HG02610 (cell line): ENCODE measurements around the gene EML6.
A peak's percentile ranks its signal among the peaks of the same experiment; 100 is the strongest.

Experiments used
- ATAC-seq: cut with Tn5 transposase; IDR thresholded peaks from one replicate; pipeline ENCODE4 v1.9.1; 2021; ENCODE audit warnings: mild to moderate bottlenecking, moderate library complexity; ENCODE audit not compliant: unreplicated experiment

EML6 gene

DNA sequence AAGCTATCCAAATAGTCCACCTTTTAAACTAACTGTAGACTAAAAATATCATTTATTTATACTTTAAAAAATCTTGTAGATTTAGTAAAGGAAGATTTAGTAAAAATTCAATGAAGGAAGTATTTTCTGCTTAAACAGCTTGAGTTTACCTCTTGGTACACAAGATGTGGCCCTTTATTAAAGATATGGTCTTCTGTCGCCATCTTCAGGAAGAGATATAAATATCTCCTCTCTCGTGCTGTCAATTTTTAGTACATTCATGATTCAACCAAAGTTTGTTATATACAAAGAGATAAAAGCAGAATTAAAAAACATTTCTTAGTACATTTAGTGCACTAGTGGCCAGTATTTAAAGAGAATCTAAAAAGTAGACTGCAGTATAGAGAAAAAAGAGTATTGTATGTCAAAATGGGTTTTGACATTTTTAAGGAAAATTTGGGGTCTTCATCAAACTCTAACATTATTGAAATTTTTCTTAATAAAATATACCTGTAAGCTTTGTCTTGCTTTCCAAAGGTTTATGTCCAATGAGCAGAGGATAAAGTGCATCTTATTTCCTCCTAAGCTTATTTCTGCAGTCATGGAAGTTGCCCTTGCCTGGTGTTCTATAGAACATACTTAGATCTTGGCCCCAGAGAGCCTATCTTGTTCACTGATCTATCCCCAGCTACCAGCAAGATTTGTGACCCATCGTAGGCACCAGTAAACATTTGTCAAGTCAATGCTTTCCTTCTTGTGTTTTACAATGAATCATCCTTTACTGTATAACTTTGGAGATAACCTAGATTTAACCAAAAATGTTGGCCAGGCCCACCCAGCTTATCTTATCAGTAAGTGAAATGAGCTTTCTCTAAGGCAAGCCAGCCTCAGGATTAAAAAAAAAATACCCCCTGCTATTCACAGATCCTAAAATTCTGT is 18.5 kb upstream of the EML6 start:
- no peak for ATAC-seq

GRCh38 chr2:54706622-54707021 is 16.8 kb upstream of the EML6 start:
- ATAC-seq: no peak

DNA sequence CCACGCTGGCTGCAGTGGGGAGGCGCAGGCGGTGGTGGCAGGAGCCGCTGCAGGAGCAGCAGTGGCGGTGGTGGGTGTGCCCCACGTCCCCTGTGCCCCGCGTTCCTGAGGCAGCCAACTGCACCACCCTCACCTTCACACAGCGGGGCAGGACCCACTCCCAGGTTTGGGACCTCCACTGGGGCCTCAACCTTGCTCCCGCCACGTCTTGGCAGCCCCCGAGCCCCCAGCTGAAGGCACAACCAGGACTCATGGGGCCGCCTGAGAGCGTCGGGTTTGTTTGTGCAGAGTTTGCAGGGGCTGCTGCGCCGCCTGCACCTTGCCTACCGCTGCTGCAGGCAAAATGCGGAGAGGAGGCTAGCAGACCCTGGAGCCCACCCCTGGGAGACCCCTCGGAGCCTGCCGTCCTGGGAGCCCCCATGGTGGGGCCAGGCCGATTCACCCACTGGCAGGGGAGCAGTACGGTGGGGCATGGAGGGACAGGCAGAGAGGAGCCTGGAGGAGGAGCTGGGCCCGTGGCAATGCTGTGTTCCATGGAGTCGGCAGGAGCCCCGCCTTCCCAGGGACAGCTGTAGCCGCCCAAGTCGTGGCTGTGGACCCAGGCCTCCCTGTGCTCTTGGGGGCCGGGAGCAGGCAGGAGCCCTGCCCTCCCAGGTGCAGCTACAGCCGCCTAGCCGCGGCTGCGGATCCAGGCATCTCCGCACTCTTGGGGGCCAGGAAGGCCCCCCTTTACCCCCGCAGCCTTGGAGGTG is 14.7 kb upstream of the EML6 start:
- peak; percentile 36 for ATAC-seq

DNA sequence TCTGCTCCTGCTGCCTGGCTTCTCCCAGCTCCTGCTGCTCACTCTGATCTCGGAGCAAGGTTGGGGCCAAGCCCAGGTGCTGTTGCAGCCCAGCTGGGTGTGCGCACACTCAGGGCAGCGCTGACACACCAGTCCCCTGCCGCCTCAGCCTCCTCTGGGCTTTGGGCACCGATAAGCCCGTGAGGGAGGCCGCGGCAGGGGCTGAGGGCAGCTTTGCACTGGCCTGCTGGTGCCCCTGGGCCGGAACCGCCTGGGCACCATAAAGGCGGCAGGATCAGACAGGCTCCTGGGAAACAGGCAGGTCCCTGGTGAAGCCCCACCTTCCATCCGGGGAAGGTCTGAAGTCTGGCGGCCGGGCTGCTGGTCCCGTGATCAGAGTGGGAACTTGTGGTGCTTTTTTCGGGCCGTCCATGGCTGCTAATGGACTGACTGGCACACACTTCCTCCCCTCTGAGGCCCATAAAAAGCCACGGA is 14.1 kb upstream of the EML6 start:
- peak; percentile 45 for ATAC-seq

GRCh38 chr2:54710216-54710615 is 13.2 kb upstream of the EML6 start:
- ATAC-seq: no peak

- no peak for ATAC-seq
These were observed 10.9 kb upstream of the EML6 start for GRCh38 chr2:54712516-54712915.

DNA sequence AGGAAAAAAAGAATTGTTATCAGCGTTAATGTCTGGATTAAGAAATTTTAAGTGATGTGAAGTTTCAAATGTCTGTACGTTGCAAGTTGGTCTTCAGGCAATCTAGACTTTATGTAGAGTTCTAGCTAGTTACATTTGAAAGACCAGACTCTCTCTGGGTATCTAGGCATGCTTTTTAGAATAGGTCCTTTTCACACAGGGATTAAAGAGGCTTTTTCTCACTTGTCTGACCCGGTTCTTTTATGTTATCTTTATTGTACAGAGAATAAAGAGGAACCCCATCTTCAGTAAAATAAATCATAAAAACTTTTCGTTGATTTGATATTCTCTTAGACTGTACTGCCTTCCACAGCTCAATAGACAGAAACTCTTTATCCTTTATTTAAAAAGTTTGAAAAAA is 8.5 kb upstream of the EML6 start:
- ATAC-seq: no peak

DNA sequence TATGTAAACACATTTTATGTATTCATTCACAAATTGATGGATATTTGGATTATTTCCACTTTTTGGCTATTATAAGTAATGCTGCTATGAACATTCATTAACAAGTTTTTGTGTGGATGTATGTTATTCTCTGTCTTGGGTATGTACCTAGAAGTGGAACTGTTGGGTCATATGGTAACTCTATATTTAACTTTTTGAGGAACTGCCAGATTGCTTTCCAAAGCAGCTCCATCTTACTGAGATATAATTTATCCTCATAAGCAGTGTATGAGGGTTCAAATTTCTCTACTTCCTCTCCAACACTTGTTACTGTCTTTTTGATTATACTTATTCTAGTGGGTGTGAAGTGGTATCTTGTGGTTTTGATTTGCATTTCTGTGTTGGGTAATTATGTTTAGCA is 7.1 kb upstream of the EML6 start:
- ATAC-seq: no peak

- ATAC-seq: no peak
These were observed 2.9 kb upstream of the EML6 start for GRCh38 chr2:54720563-54720962.

- no peak for ATAC-seq
These were observed 821 bp upstream of the EML6 start for GRCh38 chr2:54722641-54723040.

- ATAC-seq: no peak
These were observed 616 bp downstream of the EML6 start for GRCh38 chr2:54723996-54724559.

DNA sequence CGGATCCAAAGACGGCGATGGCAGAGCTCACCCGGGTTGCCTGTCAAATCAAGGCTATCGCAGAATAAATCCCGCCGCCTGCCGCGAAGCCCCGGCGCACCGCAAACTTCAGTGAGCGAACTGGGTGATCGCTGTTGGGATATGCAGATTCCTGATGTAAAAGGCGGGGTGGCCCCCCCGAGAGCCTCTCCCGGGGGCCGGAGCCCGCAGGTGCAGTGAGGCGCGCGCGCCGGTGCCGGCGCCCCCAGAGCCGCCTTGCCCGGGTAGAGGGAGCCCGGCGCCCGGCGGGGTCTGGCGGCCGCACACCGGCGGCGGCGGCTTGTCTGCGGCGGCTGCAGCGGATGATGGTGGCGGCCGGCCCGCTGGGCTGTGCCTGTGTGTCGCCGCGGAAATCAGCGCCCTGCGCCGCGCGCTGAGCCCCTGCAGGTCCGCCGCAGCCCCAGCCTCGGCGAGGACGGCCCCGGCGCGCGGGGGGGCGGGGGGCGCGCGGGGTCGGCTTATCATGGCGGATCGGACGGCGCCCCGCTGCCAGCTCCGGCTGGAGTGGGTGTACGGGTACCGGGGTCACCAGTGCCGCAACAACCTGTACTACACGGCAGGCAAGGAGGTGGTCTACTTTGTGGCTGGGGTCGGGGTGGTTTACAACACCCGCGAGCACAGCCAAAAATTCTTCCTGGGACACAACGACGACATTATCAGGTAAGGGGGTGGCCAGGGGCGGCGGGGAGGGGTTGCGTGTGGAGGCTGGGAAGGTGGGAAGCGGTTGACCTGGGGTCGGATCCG is 1.3 kb downstream of the EML6 start:
- no peak for ATAC-seq

DNA sequence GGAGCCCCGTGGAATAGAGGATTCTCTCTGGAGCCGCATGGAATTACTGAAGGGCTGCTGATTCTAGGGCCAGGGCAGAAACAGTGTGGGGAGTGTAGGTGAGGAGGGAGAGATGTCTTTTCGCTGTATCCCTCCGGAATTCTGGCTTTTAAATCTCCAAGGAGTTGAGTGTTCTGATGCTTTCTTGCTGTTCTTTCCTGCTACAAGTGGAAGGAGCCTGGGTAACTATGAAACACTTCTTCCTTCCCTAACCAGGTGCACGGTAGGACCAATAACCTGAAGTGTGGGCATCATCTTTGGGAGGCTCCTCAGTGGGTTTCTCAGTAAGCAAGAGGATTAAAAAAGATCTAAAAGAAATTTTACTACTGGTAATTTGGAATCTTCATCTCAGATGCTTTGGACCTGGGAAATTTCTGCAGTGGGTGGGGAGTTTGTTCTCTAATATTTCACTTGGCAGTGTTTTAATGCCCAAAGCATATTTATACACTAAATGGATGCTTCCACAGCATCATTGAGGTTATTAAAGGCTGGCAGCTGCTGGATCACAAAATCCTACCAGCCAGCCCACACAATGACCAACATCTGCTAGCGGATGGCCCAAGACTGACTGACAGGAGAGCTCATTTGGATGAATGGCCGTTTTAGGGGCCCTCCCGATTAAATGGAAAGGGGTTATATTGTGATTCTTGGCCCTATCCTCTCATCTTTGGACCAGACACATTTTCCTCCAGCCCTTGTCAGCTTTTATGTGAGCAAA is 2.1 kb downstream of the EML6 start:
- ATAC-seq: no peak

GRCh38 chr2:54726431-54726830 is 3.0 kb downstream of the EML6 start:
- ATAC-seq: no peak

GRCh38 chr2:54726940-54727339 is 3.5 kb downstream of the EML6 start:
- ATAC-seq: no peak

DNA sequence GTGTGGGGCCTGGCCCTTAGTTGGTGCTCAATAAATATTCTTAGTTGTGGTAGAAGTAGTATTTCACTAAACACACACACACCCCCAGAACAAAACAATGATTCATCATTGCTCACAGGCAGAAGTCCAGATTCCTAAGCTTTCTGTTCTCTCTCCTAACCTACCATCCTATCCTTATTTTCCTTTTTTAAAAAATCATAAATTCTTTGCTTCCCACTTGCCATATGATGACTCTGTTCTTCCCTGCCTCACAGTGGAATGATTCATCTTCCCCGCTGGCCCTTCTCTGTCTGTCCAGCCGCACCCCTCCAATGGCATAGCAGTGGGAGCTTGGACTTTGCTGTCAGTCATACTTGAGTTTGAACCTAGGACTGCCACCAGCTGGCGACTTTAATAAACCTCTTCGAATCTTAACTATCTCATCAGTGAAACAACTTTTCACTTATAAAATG is 5.2 kb downstream of the EML6 start:
- no peak for ATAC-seq

- ATAC-seq: no peak
These were observed 12.2 kb downstream of the EML6 start for GRCh38 chr2:54735636-54736035.

DNA sequence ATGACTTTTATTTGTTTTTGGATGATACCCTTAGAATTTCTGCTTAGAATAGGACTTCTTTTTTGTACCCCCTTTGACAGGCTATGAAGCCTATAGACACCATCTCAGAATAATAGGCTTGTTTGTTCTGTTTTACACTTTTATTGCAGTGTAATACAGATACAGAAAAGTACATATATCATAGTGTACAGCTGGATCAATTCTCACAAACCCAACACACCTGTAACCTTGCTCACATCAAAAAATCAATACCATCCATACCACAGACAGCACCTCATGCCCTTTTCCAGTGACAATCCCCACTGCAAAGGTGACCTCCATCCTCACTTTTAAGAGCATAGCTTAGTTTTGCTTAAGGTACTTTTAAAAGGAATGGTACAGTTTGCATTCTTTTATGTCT is 14.8 kb downstream of the EML6 start:
- no peak for ATAC-seq

DNA sequence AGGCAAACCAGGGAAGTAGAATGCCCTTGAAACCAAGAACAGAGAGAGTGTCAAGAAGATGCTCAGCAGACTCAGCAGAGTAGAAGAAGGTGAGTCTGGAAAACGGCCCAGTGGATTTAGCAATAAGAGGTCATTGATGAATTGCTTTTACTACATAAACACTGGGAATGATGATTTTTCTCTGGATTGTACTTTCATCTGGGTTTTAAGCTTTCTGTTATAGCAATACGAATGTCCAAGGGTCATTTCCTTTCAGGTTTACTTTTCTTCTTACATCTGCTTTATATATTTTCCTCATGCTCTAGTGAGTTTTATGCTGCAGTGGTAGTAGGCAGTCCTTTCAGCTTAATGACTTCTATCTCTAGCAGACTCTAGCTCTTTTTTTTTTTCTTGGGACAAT is 16.9 kb downstream of the EML6 start:
- no peak for ATAC-seq

- no peak for ATAC-seq
These were observed 17.8 kb downstream of the EML6 start for GRCh38 chr2:54741250-54741649.
